ENCODE measurements around the gene PHYKPL.

- TF ChIP-seq CTCF (IDR thresholded peaks at IDR 0.05) (no peak), POLR2A (IDR thresholded peaks at IDR 0.05) (no peak)
Measured at GRCh38 chr5:178203670-178204181, 28.9 kb downstream of the PHYKPL start.
